ENCODE measurements around the gene INTS2.
A peak's percentile ranks its signal among the peaks of the same experiment; 100 is the strongest.

INTS2 gene

GRCh38 chr17:61884864-61885263 is 42.9 kb downstream of the INTS2 start:
- Histone ChIP-seq H3K27ac (no peak overlapping the region), H3K27me3 (replicated peaks) (no peaks in the 10 kb centered on the region), H3K4me3 (ENCODE audit: low read depth, low read length) (no peak overlapping the region), H3K36me3 (replicated peaks) (peaks cover 10% of the 10 kb centered on the region)
- DNase-seq = no peak
- no peak for TF ChIP-seq CTCF (IDR thresholded peaks at IDR 0.05; ENCODE audit: low read depth, low read length, missing control alignments)
- in situ Hi-C loops (cut with HindIII; ENCODE audit: low pct_ligation_motif_present, low sequenced_read_pairs) = no loop called here

DNA sequence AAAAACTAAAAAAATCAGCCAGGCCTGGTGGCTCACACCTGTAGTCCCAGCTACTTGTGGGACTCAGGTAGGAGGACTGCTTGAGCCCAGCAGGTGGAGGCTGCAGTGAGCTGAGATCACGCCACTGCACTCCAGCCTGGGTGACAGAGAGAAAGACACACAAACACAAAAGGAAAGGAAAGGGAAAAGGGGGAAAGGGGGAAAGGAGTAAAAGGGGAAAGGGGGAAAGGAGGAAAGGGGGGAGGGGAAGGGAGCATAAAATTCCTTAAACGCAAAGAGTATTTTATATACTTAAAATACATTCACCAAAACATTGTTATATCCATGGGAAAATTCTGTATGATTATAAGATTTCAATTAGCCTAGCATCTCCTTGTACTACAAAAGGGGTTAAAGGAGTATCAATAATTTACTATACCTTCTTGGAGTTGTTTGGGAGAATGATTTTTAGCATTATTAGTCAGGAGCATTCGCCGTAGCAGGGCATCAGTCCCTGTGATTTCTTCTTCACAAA is 47.1 kb downstream of the INTS2 start:
- H3K27me3 ChIP-seq (replicated peaks) = no peaks in the 10 kb centered on the region
- in situ Hi-C loops (cut with HindIII; ENCODE audit: low pct_ligation_motif_present, low sequenced_read_pairs) = no loop called here
- TF ChIP-seq CTCF (IDR thresholded peaks at IDR 0.05; ENCODE audit: low read depth, low read length, missing control alignments) = no peak
- peaks cover 5% of the 10 kb centered on the region for H3K36me3 ChIP-seq (replicated peaks)
- H3K4me3 ChIP-seq (ENCODE audit: low read depth, low read length) = no peak overlapping the region
- H3K27ac ChIP-seq = no peak overlapping the region
- no peak for DNase-seq

DNA sequence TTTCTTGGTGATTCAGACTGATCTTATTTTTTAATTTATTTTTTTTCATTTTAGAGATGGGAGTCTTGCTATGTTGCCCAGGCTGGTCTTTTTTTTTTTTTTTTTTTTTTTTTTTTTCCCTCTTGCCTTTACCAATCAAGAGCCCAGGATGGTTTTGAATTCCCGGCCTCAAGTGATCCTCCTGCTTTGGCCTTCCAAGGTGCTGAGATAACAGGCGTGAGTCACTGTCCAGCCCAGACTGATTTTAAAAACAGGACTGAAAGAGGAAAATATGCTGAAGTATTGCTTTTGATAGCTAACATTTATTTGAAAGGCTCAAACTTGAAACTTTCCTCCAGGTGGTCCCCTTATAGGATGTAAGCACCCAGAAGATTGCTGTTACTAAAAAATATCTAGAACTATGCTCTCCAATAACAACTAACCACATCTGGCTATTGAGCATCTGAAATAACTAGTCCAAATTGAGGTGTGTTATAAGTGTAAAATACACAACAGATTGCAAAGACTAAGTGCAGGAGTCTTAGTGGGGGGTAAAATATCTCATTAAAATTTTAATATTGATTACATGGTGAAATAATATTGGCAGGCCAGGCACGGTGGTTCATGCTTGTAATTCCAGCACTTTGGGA is 48.7 kb downstream of the INTS2 start:
- no peak for TF ChIP-seq CTCF (IDR thresholded peaks at IDR 0.05; ENCODE audit: low read depth, low read length, missing control alignments)
- Histone ChIP-seq H3K4me3 (ENCODE audit: low read depth, low read length) (no peak overlapping the region), H3K27ac (no peak overlapping the region), H3K36me3 (replicated peaks) (peaks cover 5% of the 10 kb centered on the region), H3K27me3 (replicated peaks) (no peaks in the 10 kb centered on the region)
- DNase-seq = peak; percentile 9
- in situ Hi-C loops (cut with HindIII; ENCODE audit: low pct_ligation_motif_present, low sequenced_read_pairs) = no loop called here

- in situ Hi-C loops (cut with HindIII; ENCODE audit: low pct_ligation_motif_present, low sequenced_read_pairs) = no loop called here
- DNase-seq = no peak
- H3K27me3 ChIP-seq (replicated peaks) = no peaks in the 10 kb centered on the region
- no peak overlapping the region for H3K27ac ChIP-seq
- peaks cover 5% of the 10 kb centered on the region for H3K36me3 ChIP-seq (replicated peaks)
- H3K4me3 ChIP-seq (ENCODE audit: low read depth, low read length) = no peak overlapping the region
- no peak for TF ChIP-seq CTCF (IDR thresholded peaks at IDR 0.05; ENCODE audit: low read depth, low read length, missing control alignments)
These were observed 49.3 kb downstream of the INTS2 start for GRCh38 chr17:61878520-61878919.

- no peak overlapping the region for H3K4me3 ChIP-seq (ENCODE audit: low read depth, low read length)
- DNase-seq = no peak
- in situ Hi-C loops (cut with HindIII; ENCODE audit: low pct_ligation_motif_present, low sequenced_read_pairs) = no loop called here
- H3K27ac ChIP-seq = no peak overlapping the region
- no peaks in the 10 kb centered on the region for H3K27me3 ChIP-seq (replicated peaks)
- H3K36me3 ChIP-seq (replicated peaks) = peaks cover 5% of the 10 kb centered on the region
- no peak for TF ChIP-seq CTCF (IDR thresholded peaks at IDR 0.05; ENCODE audit: low read depth, low read length, missing control alignments)
These were observed 49.9 kb downstream of the INTS2 start for GRCh38 chr17:61877837-61878236.

GRCh38 chr17:61875804-61876203 is 52.0 kb downstream of the INTS2 start:
- no peak overlapping the region for H3K4me3 ChIP-seq (ENCODE audit: low read depth, low read length)
- DNase-seq = no peak
- H3K27ac ChIP-seq = no peak overlapping the region
- H3K36me3 ChIP-seq (replicated peaks) = peaks cover 2% of the 10 kb centered on the region
- TF ChIP-seq CTCF (IDR thresholded peaks at IDR 0.05; ENCODE audit: low read depth, low read length, missing control alignments) = no peak
- in situ Hi-C loops (cut with HindIII; ENCODE audit: low pct_ligation_motif_present, low sequenced_read_pairs) = no loop called here
- H3K27me3 ChIP-seq (replicated peaks) = no peaks in the 10 kb centered on the region

Data from brain microvascular endothelial cell (primary cell).